ENCODE results near the gene ATXN7L3. TPM values are rescaled to one million over a fixed set of nuclear protein-coding genes. Genes with fewer than 3 reads are reported as not detected.
"Not testable (repeated sequence)": the region's sequence is repeated elsewhere in the genome, so short reads cannot be mapped to it uniquely, and the experiment has no call there.

The ATXN7L3 gene, protein sequence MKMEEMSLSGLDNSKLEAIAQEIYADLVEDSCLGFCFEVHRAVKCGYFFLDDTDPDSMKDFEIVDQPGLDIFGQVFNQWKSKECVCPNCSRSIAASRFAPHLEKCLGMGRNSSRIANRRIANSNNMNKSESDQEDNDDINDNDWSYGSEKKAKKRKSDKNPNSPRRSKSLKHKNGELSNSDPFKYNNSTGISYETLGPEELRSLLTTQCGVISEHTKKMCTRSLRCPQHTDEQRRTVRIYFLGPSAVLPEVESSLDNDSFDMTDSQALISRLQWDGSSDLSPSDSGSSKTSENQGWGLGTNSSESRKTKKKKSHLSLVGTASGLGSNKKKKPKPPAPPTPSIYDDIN
- polyA plus RNA-seq (2012; ENCODE audit: insufficient read depth, insufficient read length, low read depth): 151 TPM

- no peaks in the 10 kb centered on the region for H3K9me3 ChIP-seq
- peaks cover 13% of the 10 kb centered on the region for H3K36me3 ChIP-seq
- peak; percentile 100 for DNase-seq
- no peaks in the 10 kb centered on the region for H3K27me3 ChIP-seq
- peaks cover 6% of the 10 kb centered on the region for H3K4me1 ChIP-seq
- peak within 1 kb of the TSS; percentile 81 for H3K4me3 ChIP-seq (ENCODE audit: low read depth, low read length)
- no peak for TF ChIP-seq CTCF (IDR thresholded peaks at IDR 0.05; ENCODE audit: low read depth, low read length)
Measured at GRCh38 chr17:44199553-44200477, at the start of gene ATXN7L3. ATXN7L3 (minus strand) TSS chr17:44199884; CDS start chr17:44198070, 1,814 bp downstream.

DNA sequence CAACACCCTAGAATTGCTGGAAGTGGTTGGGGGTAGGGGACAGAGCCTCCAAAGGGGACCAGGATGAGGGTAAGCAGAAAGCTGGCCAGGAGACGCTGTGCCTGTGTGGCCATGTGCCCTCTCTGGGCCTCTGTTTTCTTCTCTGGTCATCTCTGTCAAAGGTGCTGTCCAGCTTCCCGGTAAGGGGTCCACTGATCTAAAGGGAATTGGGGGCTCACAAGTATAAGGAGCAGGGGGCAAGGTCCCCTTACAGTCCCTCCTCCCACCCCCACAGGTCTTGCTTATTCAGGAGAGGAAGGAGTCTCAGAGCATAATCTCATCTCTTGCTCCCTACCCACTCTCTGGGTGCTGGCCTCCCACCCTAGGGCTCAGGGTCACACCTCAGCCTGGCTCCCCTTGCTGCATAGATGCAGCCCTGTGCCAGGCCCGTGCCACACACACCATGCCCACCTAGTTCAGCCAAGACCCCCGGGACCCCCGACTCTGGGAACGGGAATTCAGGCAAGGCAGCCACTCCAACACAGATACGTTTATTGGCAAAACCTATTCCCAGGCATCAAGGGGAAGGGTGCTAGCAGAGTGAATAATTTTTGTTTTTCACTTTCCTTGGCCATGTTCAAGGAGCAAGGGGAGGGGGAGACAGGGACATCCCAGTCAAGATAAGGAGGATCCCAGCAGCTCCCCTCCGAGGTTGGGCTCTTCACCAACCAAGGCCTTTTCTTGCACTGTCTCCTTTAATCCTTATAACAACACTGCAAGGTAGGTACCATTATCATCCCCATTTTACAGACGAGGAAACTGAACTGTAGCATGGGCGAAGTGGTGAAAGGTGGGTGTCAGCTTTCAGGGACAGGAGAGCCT lies 48.4 kb upstream of the ATXN7L3 start:
- no peak for DNase-seq
- no peaks in the 10 kb centered on the region for H3K9me3 ChIP-seq
- H3K36me3 ChIP-seq: no peaks in the 10 kb centered on the region
- no peak overlapping the region for H3K4me3 ChIP-seq (ENCODE audit: low read depth, low read length)
- no peaks in the 10 kb centered on the region for H3K27me3 ChIP-seq
- TF ChIP-seq CTCF (IDR thresholded peaks at IDR 0.05; ENCODE audit: low read depth, low read length): no peak
- H3K4me1 ChIP-seq: peaks cover 2% of the 10 kb centered on the region; the same call in 1 of the 2 replicates

- no peaks in the 10 kb centered on the region for H3K36me3 ChIP-seq
- no peak overlapping the region for H3K4me3 ChIP-seq (ENCODE audit: low read depth, low read length)
- H3K27me3 ChIP-seq: no peaks in the 10 kb centered on the region
- no peak for TF ChIP-seq CTCF (IDR thresholded peaks at IDR 0.05; ENCODE audit: low read depth, low read length)
- peaks cover 2% of the 10 kb centered on the region; the same call in 1 of the 2 replicates for H3K4me1 ChIP-seq
- no peaks in the 10 kb centered on the region for H3K9me3 ChIP-seq
- DNase-seq: no peak
Measured at GRCh38 chr17:44247440-44247841, 47.8 kb upstream of the ATXN7L3 start.

GRCh38 chr17:44241106-44241624 lies 41.5 kb upstream of the ATXN7L3 start:
- no peaks in the 10 kb centered on the region for H3K27me3 ChIP-seq
- H3K4me1 ChIP-seq: peaks cover 2% of the 10 kb centered on the region; the same call in 1 of the 2 replicates
- DNase-seq: no peak
- no peaks in the 10 kb centered on the region for H3K9me3 ChIP-seq
- no peak overlapping the region for H3K4me3 ChIP-seq (ENCODE audit: low read depth, low read length)
- no peak for TF ChIP-seq CTCF (IDR thresholded peaks at IDR 0.05; ENCODE audit: low read depth, low read length)
- no peaks in the 10 kb centered on the region for H3K36me3 ChIP-seq

GRCh38 chr17:44237886-44238285 lies 38.2 kb upstream of the ATXN7L3 start:
- H3K36me3 ChIP-seq; H3K4me3 ChIP-seq (ENCODE audit: low read depth, low read length); H3K27me3 ChIP-seq; H3K4me1 ChIP-seq; H3K9me3 ChIP-seq; DNase-seq: not testable (repeated sequence)

Data from BE2C (cell line).